ENCODE measurements around the gene GREB1.

GREB1 gene

GRCh38 chr2:11508279-11508678 is 25.6 kb upstream of the GREB1 start:
- no peak for DNase-seq (ENCODE audit: low spot score)

GRCh38 chr2:11509657-11510360 is 24.0 kb upstream of the GREB1 start:
- no peak for DNase-seq (ENCODE audit: low spot score)

DNA sequence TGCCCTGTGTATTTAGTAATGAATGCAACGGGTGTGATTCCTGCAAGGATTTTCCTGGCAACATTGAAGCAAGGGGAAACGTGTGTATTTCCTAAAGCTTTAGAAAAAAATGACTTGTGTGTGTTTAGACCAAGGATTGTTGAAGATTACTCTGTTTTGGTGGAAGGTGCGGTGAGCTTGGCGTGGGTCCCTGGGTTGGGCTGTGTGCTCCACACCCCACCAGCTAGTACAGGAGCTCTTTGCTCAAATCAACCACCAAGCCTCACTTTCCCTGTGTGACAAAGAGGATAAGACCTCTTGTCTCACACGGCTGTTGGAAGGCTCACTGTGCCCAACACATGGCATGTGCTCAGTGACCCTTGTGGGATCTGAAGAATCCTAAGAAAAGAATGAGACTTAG is 21.4 kb upstream of the GREB1 start:
- no peak for DNase-seq (ENCODE audit: low spot score)

- no peak for DNase-seq (ENCODE audit: low spot score)
Observed at GRCh38 chr2:11513319-11513718, 20.5 kb upstream of the GREB1 start.

DNA sequence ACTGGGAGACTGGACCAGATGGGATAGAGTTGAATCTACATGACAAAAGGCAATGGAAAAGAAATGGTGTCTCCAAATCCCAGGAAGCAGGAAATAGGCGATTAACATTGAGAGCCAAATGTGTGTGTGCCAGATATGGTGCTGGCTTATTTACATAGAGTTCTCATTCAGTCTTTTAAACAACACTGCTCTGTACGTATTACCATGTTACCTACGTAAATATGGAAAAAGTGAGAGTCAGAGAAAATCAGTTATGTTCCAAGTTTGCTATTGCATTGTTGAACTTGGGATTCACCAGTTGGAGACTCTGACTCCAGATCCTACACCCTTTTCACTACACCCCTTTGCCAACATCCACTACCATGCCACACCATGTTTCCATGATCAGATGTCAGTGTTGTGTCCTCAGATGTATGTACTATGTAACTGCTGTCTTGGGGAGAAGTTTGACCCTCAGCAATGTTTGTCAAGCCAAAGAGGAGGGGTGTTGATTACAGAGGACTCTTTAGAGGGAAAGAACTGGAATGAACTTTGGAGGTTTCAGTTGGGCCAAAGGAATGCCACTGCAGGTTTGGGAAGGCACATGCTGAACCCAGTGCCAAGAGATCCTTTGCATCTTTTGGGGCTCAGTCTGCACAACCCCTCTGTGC is 19.6 kb upstream of the GREB1 start:
- no peak for DNase-seq (ENCODE audit: low spot score)

DNA sequence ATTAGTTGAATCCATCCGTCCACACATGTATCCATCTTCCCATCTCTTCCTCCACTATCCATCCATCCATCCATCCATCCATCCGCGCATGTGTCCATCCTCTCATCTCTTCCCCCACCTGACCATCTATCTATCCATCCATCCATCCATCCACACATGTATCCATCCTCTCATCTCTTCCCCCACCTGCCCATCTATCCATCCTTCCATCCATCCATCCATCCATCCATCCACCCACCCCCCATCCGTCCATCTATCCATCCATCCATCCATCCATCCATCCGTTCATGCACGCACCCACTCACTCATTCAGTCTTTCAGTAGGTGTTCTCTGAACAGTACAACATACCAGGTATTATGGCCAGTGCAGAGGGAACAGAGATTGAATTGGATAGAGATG is 18.9 kb upstream of the GREB1 start:
- no peak for DNase-seq (ENCODE audit: low spot score)

- no peak for DNase-seq (ENCODE audit: low spot score)
Observed at GRCh38 chr2:11515490-11515981, 18.3 kb upstream of the GREB1 start.

GRCh38 chr2:11516984-11517648 is 16.7 kb upstream of the GREB1 start:
- no peak for DNase-seq (ENCODE audit: low spot score)

GRCh38 chr2:11517906-11518305 is 15.9 kb upstream of the GREB1 start:
- no peak for DNase-seq (ENCODE audit: low spot score)

- no peak for DNase-seq (ENCODE audit: low spot score)
Observed at GRCh38 chr2:11520092-11520693, 13.7 kb upstream of the GREB1 start.

- DNase-seq (ENCODE audit: low spot score) = no peak
Observed at GRCh38 chr2:11521775-11522174, 12.1 kb upstream of the GREB1 start.

DNA sequence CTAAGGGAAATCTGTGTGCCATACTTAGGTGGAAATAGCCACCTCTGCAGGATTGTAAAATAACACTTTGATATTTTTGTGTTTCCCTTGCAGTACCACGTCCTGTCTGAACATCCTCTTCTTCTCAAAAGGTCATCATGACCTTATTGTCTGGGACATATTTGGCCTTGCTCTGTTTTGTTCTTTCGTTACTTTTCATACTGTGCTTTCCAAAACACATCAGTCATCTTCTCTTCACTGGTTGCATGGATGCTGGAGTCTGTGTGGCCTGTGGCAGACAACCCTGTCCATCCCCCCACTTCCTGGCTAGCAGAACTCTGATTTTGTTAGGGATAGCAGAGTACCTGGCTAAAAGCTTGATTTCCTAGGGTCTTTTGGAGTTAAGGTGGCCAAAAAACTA is 9.4 kb upstream of the GREB1 start:
- no peak for DNase-seq (ENCODE audit: low spot score)

- no peak for DNase-seq (ENCODE audit: low spot score)
Observed at GRCh38 chr2:11525762-11526161, 8.1 kb upstream of the GREB1 start.

GRCh38 chr2:11527001-11527400 is 6.8 kb upstream of the GREB1 start:
- DNase-seq (ENCODE audit: low spot score) = no peak

DNA sequence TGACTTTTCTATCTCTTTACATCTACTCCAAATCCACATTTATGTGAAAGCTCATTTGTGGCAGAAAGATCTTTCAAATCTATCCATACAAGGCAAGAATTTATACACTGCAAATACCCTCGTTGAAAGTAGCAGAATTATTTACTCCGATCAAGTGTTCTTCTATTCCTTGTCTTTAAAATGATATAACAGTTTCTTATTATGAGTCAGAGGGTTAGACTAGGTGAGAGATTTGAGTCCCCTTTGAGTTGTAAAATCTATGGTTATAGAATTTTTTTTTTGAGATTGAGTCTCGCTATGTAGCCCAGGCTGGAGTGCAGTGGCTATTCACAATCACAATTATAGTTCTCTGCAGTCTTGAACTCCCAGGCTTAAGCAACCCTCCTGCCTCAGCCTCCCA is 5.6 kb upstream of the GREB1 start:
- DNase-seq (ENCODE audit: low spot score) = no peak

GRCh38 chr2:11530864-11531465 is 2.9 kb upstream of the GREB1 start:
- no peak for DNase-seq (ENCODE audit: low spot score)

DNA sequence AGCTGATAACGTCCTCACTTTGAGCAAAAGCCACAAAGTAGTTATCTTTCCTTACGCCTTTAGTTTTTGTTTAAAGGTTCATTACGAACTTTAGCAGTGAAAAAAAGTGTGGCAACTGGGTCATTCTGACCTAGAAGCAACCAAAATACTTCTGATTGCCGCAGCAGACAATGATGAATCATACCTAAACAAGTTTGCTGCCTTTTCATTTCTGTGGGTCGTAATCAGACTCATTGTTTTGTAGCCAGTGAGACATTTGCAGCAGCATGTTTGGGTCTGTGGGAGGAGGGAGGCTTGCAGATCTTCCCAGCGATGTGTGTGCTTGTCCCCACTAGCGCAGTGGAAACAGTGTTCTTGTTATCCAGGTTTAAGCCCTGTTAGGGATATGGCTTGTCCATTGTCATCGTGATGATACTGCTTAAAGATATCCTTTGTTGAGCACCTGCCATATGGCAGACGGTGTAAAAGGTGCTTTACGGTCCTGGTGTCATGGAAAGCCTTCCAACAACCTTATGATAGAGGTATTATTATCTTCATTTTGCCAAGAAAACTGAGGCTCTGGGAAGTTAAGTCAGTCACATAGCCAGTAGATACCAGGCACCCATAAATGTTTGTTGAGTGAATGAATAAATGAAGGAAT is 1.3 kb upstream of the GREB1 start:
- DNase-seq (ENCODE audit: low spot score) = no peak

DNA sequence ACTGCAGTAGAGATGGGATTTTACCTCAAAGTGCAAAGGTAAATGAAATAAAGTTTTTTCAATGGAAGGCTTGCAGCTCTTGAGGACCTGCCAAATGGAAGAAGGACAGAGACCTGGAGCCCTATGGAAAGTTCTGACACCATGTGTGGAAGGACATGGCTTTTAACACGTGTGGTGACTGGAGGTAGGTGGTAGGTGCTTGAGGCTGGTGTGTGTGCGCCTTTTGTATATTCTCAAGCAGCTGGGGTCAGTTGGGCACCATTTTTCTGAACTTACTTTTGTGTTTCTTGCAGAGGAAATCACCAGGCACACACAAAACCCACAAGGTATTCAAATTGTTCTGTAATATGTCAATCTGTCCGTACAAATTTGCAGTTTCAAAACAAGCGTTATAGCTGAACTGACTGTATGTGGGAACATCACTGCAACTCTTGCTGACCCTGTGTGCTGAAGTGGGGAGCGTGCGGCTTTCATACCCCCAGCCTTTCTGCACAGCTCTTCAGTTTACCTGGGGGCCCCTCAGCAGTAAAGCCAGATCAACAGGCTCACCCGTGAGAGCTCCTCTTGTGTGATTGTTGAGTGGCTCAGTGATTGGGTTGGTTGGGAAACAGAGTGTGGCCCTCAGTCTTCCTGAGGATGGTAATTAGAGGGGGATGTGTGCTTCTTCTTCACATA is 363 bp downstream of the GREB1 start:
- no peak for DNase-seq (ENCODE audit: low spot score)

DNA sequence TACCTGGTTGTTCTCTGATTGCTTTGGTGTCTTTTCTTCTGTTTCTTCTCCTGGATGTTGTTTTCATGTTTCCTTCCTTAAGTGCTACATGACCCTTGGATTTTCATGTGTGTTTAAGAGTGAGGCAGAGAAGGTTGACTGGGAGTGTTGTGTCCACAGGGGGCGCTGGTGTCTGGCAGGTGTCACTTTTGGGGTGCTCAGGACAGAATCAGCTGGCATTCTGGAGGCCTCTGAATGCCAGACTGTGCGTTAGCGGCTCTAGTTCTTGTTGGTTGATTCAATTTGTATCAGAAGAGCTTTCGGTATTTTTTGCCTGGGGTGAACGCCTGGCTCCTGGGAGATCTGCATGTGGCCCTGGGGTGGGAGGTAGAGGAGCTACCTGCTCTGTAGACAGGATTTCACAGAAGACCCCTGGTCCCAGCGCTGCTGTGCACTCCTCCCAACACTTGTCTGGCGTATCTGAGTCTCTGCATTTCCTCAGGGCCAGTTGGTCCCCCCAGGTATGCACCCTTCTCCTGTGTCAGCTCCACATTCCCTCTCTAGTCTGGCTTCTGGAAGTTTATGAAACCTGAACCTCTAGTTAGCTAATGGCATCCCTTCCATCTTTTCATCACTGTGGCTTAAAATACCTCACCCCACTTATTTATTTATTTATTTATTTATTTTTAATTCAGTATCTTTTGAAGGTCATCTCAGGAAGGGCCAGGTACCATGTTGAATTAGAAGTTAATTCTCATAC is 1.1 kb downstream of the GREB1 start:
- DNase-seq (ENCODE audit: low spot score) = no peak

DNA sequence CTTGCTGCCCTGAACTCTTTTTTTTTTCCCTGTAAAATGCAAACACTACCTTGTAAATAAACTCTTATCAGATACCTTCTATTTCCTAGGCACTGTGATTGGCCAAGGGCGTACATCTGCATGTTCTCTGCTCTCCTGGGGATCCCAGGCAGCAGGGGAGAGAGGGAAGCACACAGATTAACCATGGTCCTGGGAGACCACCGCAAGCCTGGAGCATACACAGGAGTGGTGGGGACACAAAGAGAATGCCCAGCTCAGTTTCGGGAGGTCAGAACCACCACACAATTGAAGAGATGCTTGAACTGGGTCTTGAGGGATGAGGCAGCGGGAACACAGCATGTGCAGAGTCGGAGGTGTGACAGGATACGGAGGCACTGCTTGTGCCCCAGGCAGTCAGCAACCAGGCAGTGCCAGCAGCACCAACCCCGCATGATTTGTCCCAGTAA is 2.1 kb downstream of the GREB1 start:
- no peak for DNase-seq (ENCODE audit: low spot score)

DNA sequence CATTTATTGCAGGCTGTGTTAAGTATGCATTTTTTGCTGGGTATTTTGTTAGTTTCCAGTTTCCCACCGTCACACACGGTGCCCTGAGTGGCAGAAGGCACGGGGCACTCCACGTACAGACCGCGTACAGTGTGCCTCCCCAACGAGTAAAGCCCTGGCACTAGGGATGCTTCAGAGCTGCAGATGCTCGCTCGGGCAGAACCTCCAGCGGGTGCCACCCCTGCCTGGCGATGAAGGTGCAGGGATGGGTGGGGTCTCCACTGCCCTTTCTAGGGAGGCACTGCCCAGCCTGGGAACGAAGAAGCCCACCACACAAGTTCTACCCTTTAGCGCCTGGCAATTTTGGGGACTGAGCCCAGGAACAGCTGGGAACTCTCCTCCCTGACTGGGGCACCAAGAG is 4.1 kb downstream of the GREB1 start:
- no peak for DNase-seq (ENCODE audit: low spot score)
